Coronary artery (tissue), 2 donors: Measurements from ENCODE around the gene HDAC11.

Source experiments
- DNase-seq: peaks from one replicate; pipeline ENCODE4 v3.0.0-alpha.2; 2017; ENCODE audit warnings: low spot score
- H3K27ac ChIP-seq, 2 donors: fragments of 200-600 bp; sonication (generic); one replicate each; pipeline ENCODE4 v1.5.1; 2016 to 2019
- H3K4me3 ChIP-seq: fragments of 200-600 bp; sonication (generic); 2 replicates; pipeline ENCODE4 v1.5.1; 2016; ENCODE audit warnings: mild to moderate bottlenecking, moderate library complexity
- CTCF ChIP-seq: fragments of 200-600 bp; sonication (generic); IDR thresholded peaks from one replicate; pipeline ENCODE4 v1.5.1; 2019; ENCODE audit warnings: antibody characterized with exemption

HDAC11 gene

GRCh38 chr3:13506239-13506638, 26.1 kb downstream of the HDAC11 start:
- Histone ChIP-seq H3K27ac (no peak overlapping the region), H3K4me3 (no peak overlapping the region)
- no peak for TF ChIP-seq CTCF
- no peak for DNase-seq

GRCh38 chr3:13506680-13507079, 26.6 kb downstream of the HDAC11 start:
- no peak for TF ChIP-seq CTCF
- no peak for DNase-seq
- H3K27ac ChIP-seq: no peak overlapping the region
- no peak overlapping the region for H3K4me3 ChIP-seq

- Histone ChIP-seq H3K27ac (peak overlapping the region in 1 of 2 donors; percentile 30), H3K4me3 (no peak overlapping the region)
- no peak for TF ChIP-seq CTCF
- no peak for DNase-seq
Measured at GRCh38 chr3:13507247-13507569, 27.1 kb downstream of the HDAC11 start.

GRCh38 chr3:13507570-13508339, 27.6 kb downstream of the HDAC11 start:
- no peak for DNase-seq
- Histone ChIP-seq H3K27ac (peak overlapping the region in 1 of 2 donors; percentile 30), H3K4me3 (no peak overlapping the region)
- no peak for TF ChIP-seq CTCF

GRCh38 chr3:13508496-13508895, 28.4 kb downstream of the HDAC11 start:
- no peak overlapping the region for H3K4me3 ChIP-seq
- no peak for TF ChIP-seq CTCF
- DNase-seq: no peak
- no peak overlapping the region for H3K27ac ChIP-seq

- DNase-seq: no peak
- no peak for TF ChIP-seq CTCF
- Histone ChIP-seq H3K4me3 (no peak overlapping the region), H3K27ac (no peak overlapping the region)
Measured at GRCh38 chr3:13509059-13509815, 29.1 kb downstream of the HDAC11 start.

- no peak overlapping the region for H3K27ac ChIP-seq
- no peak for DNase-seq
- TF ChIP-seq CTCF: no peak
- H3K4me3 ChIP-seq: no peak overlapping the region
Measured at GRCh38 chr3:13509816-13510192, 29.7 kb downstream of the HDAC11 start.
